ENCODE results near the gene ANO1. TPM values are rescaled to one million over a fixed set of nuclear protein-coding genes. Genes with fewer than 3 reads are reported as not detected.

Gene ANO1
- total RNA-seq, 2 donors from 2014 or later: 7.3 to 23.1 TPM

DNA sequence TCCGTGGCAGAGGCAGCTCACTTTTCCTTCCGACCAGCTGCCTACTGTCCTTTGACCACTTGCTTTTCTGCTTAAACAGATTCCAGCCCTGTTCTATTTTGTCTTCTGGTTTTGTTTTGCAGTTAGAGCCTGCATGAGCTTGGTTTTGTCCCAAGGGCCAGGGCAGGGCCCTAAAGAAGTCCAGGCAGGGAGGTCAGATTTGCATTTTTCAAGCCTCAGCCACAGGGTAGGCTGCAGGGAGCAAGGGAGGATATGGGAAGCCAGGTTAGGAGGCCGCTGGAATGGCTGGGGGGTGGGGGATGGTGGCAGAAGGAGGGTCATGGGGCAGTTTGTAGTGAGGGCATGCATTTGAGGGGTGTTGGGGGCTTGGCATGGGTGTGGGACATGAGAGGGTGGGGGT lies 148.1 kb downstream of the ANO1 start:
- Histone ChIP-seq H3K9me3 (no peaks in the 10 kb centered on the region), H3K4me1 (no peaks in the 10 kb centered on the region), H3K27me3 (no peaks in the 10 kb centered on the region), H3K36me3 (replicated peaks in 1 of 2; ENCODE audit: insufficient read depth in 1 of 2, low read depth in 2 of 2) (no peaks in the 10 kb centered on the region), H3K4me3 (no peak overlapping the region), H3K27ac (no peak overlapping the region)
- DNase-seq (no peak), ATAC-seq (no peak)
- TF ChIP-seq POLR2A (IDR thresholded peaks at IDR 0.05): no peak
- TF ChIP-seq, protein P1, sequence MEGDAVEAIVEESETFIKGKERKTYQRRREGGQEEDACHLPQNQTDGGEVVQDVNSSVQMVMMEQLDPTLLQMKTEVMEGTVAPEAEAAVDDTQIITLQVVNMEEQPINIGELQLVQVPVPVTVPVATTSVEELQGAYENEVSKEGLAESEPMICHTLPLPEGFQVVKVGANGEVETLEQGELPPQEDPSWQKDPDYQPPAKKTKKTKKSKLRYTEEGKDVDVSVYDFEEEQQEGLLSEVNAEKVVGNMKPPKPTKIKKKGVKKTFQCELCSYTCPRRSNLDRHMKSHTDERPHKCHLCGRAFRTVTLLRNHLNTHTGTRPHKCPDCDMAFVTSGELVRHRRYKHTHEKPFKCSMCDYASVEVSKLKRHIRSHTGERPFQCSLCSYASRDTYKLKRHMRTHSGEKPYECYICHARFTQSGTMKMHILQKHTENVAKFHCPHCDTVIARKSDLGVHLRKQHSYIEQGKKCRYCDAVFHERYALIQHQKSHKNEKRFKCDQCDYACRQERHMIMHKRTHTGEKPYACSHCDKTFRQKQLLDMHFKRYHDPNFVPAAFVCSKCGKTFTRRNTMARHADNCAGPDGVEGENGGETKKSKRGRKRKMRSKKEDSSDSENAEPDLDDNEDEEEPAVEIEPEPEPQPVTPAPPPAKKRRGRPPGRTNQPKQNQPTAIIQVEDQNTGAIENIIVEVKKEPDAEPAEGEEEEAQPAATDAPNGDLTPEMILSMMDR (IDR thresholded peaks at IDR 0.05): no peak
- intact Hi-C loops (cut with DNase I): no loop called here
- WGBS, 2 donors: 85 to 93% methylated on average over 3 of the region's 3 CpGs

DNA sequence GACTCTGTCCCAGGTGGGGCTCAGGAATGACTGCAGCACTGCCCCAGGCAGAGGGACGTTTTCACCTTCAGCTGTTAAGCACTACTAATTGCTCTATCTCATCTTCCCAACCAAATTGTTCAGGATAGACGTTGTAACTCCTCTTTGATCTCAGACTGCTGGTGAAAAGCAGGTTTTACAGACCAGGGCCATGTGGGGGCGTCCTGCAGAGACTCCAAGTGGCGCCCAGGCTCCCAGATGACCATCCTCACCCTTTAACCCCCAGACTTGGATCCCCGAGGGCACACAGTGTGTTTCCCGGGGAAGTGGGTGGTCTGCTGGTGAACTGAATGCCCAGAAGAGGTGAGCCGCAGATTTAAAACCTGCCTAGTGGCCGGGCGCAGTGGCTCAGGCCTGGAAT lies 148.8 kb downstream of the ANO1 start:
- no peak for DNase-seq
- H3K27ac ChIP-seq: no peak overlapping the region
- WGBS, 2 donors: 15 to 45% methylated on average over 4 to 9 of the region's 9 CpGs

DNA sequence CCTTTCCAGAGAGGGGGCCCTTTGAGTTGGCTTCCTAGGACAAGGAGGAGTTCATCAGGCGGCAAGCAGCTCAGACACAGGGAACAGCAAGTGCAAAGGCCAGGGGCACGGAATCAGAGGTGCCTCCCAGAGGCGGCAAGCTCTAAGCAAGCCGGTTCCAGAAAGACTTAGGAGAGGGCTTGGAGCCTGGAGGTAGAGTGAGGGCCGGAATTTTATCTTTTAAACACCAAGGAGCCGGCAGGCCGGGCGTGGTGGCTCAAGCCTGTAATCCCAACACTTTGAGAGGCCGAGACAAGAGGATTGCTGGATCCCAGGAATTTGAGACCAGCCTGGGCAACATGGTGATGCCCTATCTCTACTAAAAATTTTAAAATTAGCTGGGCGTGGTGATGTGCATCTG lies 151.6 kb downstream of the ANO1 start:
- H3K9me3 ChIP-seq: no peaks in the 10 kb centered on the region
- H3K27ac ChIP-seq: no peak overlapping the region
- H3K36me3 ChIP-seq (replicated peaks in 1 of 2; ENCODE audit: insufficient read depth in 1 of 2, low read depth in 2 of 2): no peaks in the 10 kb centered on the region
- H3K4me3 ChIP-seq: no peak overlapping the region
- H3K27me3 ChIP-seq: no peaks in the 10 kb centered on the region
- intact Hi-C loops (cut with DNase I): no loop called here
- WGBS, 2 donors: 74 to 89% methylated on average over 5 to 9 of the region's 10 CpGs
- ATAC-seq: no peak
- no peak for DNase-seq
- TF ChIP-seq, protein P1 (IDR thresholded peaks at IDR 0.05): no peak
- no peak for TF ChIP-seq POLR2A (IDR thresholded peaks at IDR 0.05)
- H3K4me1 ChIP-seq: no peaks in the 10 kb centered on the region

More for the DNA sequence above, 148.8 kb downstream of the ANO1 start:
- no peaks in the 10 kb centered on the region for H3K9me3 ChIP-seq
- H3K4me3 ChIP-seq: no peak overlapping the region
- H3K27me3 ChIP-seq: no peaks in the 10 kb centered on the region
- no peaks in the 10 kb centered on the region for H3K36me3 ChIP-seq (replicated peaks in 1 of 2; ENCODE audit: insufficient read depth in 1 of 2, low read depth in 2 of 2)
- ATAC-seq: no peak
- intact Hi-C loops (cut with DNase I): no loop called here
- TF ChIP-seq POLR2A (IDR thresholded peaks at IDR 0.05): no peak
- TF ChIP-seq, protein P1 (IDR thresholded peaks at IDR 0.05): no peak
- no peaks in the 10 kb centered on the region for H3K4me1 ChIP-seq

DNA sequence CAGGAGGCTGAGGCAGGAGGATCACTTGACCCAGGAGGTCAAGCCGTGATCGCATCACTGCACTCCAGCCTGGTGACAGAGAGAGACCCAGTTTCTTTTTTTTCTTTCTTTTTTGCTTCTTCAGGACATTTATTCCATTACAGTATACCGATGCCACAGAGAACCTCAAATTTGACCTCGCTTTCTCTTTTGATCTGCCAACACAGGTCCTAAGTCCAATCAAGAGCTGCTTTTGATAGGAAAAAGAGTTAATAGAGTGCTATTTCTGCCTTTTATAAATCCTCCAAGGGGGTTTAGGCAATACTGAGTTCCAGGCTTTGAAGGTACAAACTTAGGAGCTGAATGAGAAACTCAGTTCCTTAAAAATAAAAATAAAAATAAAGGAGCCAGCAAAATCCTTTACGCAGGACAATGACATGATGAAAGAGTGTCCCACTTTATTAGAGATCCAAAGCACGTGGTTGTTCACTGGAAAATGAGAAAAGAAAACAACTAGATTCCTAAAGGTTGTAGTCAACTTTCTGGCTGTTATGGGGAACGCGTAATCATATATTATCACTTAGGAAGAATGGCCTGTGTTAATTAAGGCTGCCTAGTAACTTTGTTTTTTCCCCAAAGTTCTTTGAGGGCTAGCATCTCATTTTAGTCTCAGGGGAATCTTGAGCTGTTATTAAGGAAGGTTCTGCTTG lies 152.2 kb downstream of the ANO1 start:
- H3K27ac ChIP-seq: no peak overlapping the region
- H3K4me3 ChIP-seq: no peak overlapping the region
- TF ChIP-seq POLR2A (IDR thresholded peaks at IDR 0.05): no peak
- no peaks in the 10 kb centered on the region for H3K4me1 ChIP-seq
- no peaks in the 10 kb centered on the region for H3K9me3 ChIP-seq
- no peaks in the 10 kb centered on the region for H3K27me3 ChIP-seq
- DNase-seq (no peak), ATAC-seq (no peak)
- intact Hi-C loops (cut with DNase I): no loop called here
- WGBS, 2 donors: 82 to 95% methylated on average over 5 to 8 of the region's 8 CpGs
- H3K36me3 ChIP-seq (replicated peaks in 1 of 2; ENCODE audit: insufficient read depth in 1 of 2, low read depth in 2 of 2): no peaks in the 10 kb centered on the region

DNA sequence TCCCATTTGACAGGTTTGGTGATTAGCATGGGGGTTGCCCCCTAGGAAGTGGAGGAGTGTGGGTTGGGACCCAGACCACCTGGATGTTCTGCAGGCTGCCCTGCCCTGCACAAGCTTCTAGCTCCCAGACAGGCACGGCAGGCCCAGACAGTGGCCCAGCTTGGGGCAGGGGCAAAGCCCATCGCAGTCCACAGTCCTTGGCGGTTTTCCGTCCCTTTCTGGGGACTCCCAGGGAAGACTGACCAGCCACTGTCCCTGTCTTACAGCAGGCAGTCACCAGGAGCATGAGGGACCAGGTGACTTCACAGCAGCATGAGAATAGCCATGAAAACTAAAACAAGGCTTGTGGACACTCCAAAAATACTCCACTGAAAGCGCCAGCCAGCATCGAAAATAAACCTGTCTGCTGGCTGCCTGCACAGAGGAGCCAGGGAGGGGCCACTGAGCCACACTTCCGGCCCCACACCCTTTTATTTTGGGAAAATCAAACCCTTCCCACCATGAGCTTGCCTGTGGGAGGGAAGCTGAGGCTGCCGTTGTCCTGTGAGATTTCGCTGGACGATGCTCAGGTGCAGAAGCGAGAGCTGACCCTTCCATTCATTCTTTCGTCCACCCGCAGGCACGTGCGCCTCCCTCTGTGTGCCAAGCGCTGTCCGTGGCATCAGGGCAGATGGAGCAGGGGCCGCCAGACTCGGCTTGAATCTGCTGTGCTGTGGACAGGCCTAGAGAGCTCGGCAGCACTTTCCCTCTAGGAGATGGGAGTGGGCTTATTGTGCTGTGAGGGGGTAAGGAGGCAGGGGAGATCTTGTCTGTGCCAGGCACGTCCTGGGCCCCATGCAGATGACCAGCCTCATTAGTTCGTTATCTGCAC lies 153.0 kb downstream of the ANO1 start:
- Histone ChIP-seq H3K4me3 (no peak overlapping the region), H3K36me3 (replicated peaks in 1 of 2; ENCODE audit: insufficient read depth in 1 of 2, low read depth in 2 of 2) (no peaks in the 10 kb centered on the region), H3K4me1 (no peaks in the 10 kb centered on the region), H3K27ac (no peak overlapping the region), H3K27me3 (no peaks in the 10 kb centered on the region), H3K9me3 (no peaks in the 10 kb centered on the region)
- WGBS, 2 donors: 67 to 68% methylated on average over 11 to 21 of the region's 22 CpGs
- intact Hi-C loops (cut with DNase I): no loop called here
- ATAC-seq (no peak), DNase-seq (no peak)
- TF ChIP-seq, protein P1 (IDR thresholded peaks at IDR 0.05): no peak
- no peak for TF ChIP-seq POLR2A (IDR thresholded peaks at IDR 0.05)
